ENCODE measurements around the gene ZNF200. TPM values are rescaled to one million over a fixed set of nuclear protein-coding genes. Genes with fewer than 3 reads are reported as not detected.

ZNF200 gene
- total and polyA plus RNA-seq, 8 donors = 6.7 to 15.0 (median 12.7) TPM

DNA sequence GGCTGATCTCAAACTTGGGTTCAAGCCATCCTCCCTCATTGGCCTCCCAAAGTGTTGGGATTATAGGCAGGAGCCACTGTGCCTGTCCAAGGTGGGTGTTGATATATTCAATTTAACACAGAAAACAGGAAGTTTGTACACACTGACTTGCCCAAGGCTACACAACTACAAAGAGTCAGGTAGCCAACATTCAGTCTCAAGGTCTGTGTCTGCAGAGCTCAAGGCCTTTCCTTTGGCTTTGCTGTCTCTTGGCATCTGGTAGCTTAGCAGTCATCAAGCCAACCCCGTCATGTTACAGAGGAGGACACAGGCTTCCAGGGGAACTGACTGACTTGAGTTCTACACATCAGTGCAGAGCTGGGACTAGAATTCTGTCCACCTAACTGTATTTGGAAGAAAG lies 33.3 kb upstream of the ZNF200 start:
- Histone ChIP-seq H3K9me3 (no peaks in the 10 kb centered on the region), H3K27me3 (no peaks in the 10 kb centered on the region), H3K36me3 (peaks cover 0 to 22% of the 10 kb centered on the region in 2 donors), H3K27ac (no peak overlapping the region), H3K4me3 (no peak overlapping the region), H3K4me1 (peaks cover 0 to 32% of the 10 kb centered on the region in 2 donors)
- intact Hi-C loops (cut with DNase I) = no loop called here
- TF ChIP-seq, protein P1, sequence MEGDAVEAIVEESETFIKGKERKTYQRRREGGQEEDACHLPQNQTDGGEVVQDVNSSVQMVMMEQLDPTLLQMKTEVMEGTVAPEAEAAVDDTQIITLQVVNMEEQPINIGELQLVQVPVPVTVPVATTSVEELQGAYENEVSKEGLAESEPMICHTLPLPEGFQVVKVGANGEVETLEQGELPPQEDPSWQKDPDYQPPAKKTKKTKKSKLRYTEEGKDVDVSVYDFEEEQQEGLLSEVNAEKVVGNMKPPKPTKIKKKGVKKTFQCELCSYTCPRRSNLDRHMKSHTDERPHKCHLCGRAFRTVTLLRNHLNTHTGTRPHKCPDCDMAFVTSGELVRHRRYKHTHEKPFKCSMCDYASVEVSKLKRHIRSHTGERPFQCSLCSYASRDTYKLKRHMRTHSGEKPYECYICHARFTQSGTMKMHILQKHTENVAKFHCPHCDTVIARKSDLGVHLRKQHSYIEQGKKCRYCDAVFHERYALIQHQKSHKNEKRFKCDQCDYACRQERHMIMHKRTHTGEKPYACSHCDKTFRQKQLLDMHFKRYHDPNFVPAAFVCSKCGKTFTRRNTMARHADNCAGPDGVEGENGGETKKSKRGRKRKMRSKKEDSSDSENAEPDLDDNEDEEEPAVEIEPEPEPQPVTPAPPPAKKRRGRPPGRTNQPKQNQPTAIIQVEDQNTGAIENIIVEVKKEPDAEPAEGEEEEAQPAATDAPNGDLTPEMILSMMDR (IDR thresholded peaks at IDR 0.05) = no peak
- DNase-seq = no peak
- ATAC-seq = no peak

DNA sequence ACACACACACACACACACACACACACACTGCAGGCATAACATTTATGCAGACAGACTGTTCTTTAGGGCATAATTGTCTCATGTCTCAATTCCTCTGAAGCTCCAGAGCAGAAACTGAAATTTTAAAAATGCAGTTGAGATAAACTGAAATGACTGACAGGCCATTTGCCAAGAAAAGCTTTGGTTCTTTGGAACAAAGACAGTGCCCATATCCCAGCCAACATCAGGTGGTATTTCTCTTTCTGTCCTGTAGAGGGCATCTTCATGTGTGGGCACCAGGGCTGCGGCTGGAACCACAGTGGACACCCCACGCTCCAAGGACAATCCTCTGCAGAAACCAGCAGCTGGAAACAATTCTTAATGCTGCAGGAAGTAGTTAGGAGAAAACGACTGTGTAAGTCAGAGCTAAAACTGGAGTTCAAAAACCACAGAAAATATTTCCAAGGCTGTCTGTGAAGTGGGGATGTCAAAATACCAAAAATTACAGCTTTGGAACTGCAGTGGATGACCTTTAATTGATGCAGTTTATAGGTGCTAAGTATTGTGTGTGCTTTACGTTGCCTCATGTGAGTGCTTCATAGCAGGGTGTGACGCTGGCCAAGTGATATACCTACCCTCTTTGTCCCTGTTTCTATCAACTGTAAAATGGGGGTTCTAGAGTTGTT lies 32.0 kb upstream of the ZNF200 start:
- Histone ChIP-seq H3K4me3 (no peak overlapping the region), H3K36me3 (peaks cover 0 to 22% of the 10 kb centered on the region in 2 donors), H3K4me1 (peaks cover 0 to 45% of the 10 kb centered on the region in 2 donors), H3K9me3 (no peaks in the 10 kb centered on the region), H3K27me3 (no peaks in the 10 kb centered on the region), H3K27ac (no peak overlapping the region)
- DNase-seq (peak in 1 of 4 donors; percentile 26), ATAC-seq (no peak)
- intact Hi-C loops (cut with DNase I) = no loop called here
- TF ChIP-seq, protein P1 (IDR thresholded peaks at IDR 0.05) = peak; percentile 43 to 50

DNA sequence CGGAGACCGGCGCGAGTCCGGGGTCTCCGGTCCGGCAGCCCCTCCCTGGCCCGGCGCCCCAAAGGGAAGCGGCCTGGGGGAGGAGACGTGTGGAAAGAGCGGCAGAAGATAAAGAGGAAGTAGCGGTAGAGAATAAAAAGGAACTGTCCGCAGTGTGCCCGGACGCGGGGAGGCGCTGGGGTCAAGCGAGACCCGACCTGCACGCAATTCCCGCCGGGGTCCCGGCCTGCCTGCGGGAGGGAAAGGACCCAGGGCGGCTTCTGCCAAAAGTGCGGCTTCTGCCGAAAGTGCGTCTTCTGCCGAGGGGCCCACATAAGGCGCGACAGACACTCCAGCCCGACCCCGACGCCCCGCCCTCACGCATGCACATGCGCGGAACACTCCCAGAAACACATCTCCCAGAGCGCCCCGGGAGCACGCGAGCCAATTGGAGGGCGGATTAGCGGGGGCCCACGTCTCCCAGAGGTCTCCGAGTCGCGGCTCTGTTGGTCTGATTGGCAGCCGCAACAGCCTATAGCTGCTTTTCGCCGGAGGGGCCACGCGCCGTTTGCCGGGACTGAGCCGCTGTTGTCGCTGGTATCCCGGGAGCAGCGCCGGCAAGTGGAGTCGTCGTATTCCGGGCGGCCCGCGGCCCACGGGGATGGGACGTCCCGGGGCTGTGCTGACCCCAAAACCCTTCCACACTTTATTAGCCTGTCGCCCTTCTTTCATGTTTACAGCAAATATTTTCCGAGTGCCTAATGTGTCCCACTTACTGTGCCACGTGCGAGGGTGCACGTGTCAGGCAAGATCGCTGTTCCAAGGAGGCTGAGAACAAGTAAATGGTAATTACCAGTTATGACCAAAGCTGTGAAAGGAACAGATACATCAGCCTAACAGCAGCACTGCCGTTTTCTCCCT lies 29.4 kb upstream of the ZNF200 start:
- TF ChIP-seq, protein P1 (IDR thresholded peaks at IDR 0.05) = peak in 1 of 2 donors; percentile 12
- Histone ChIP-seq H3K4me3 (peak overlapping the region; percentile 85 to 86), H3K36me3 (peaks cover 0 to 22% of the 10 kb centered on the region in 2 donors), H3K9me3 (no peaks in the 10 kb centered on the region), H3K27me3 (no peaks in the 10 kb centered on the region), H3K27ac (peak overlapping the region; percentile 99), H3K4me1 (peaks cover 0 to 61% of the 10 kb centered on the region in 2 donors)
- peak; percentile 95 for ATAC-seq
- intact Hi-C loops (cut with DNase I) = no loop called here
- DNase-seq = peak; percentile 95 to 99 (median 98)

DNA sequence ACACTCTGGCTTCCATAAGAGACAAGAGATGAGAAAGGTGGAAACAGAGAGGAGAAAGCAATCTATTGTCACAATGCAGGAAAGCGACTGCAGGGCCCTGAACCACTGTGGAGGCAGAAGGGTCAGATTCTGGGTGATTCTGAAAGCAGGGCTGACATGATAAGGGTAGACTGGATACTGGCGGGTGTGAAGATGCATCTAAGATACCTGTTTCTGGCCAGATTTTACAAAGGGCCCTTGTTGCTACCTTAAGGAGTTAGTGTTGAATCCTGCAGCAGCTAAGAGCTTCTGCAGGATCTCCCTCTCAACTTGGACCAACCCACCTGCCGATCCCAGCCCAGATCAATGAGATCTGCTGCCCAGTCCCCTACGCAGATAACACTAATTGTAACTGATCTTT lies 27.6 kb upstream of the ZNF200 start:
- H3K27me3 ChIP-seq = no peaks in the 10 kb centered on the region
- DNase-seq = no peak
- H3K9me3 ChIP-seq = no peaks in the 10 kb centered on the region
- H3K27ac ChIP-seq = peak overlapping the region in 1 of 2 donors; percentile 99
- TF ChIP-seq, protein P1 (IDR thresholded peaks at IDR 0.05) = no peak
- H3K4me3 ChIP-seq = no peak overlapping the region
- intact Hi-C loops (cut with DNase I) = no loop called here
- H3K36me3 ChIP-seq = peaks cover 0 to 5% of the 10 kb centered on the region in 2 donors
- peaks cover 0 to 73% of the 10 kb centered on the region in 2 donors for H3K4me1 ChIP-seq
- ATAC-seq = no peak

DNA sequence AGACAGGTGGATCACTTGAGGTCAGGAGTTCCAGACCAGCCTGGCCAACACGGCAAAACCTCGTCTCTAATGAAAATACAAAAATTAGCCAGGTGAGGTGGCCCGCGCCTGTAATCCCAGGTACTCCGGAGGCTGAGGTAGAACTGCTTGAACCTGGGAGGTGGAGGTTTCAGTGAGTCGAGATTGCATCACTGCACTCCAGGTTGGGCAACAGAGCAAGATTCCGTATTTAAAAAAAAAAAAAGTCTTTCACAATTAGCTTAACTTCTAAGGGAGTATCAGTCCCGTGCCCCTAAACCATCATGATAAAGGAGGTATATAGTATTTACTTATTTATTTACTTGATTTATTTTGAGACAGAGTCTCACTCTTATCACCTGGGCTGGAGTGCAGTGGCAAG lies 24.9 kb upstream of the ZNF200 start:
- TF ChIP-seq, protein P1 (IDR thresholded peaks at IDR 0.05) = no peak
- no peak for DNase-seq
- intact Hi-C loops (cut with DNase I) = no loop called here
- ATAC-seq = no peak
- Histone ChIP-seq H3K27me3 (peaks cover 0 to 4% of the 10 kb centered on the region in 2 donors), H3K27ac (peak overlapping the region; percentile 44 to 90), H3K36me3 (no peaks in the 10 kb centered on the region), H3K4me3 (no peak overlapping the region), H3K9me3 (no peaks in the 10 kb centered on the region), H3K4me1 (peaks cover 0 to 64% of the 10 kb centered on the region in 2 donors)

All from left lung (tissue), 10 donors.